ENCODE results near the gene SCN4A.
"Not testable (repeated sequence)": the region's sequence is repeated elsewhere in the genome, so short reads cannot be mapped to it uniquely, and the experiment has no call there.

Gene SCN4A

GRCh38 chr17:63911041-63911635, 61.6 kb downstream of the SCN4A start, which contains the start of gene CSHL1:
CSHL1 (minus strand) TSS chr17:63911258; CDS start chr17:63911196, 62 bp downstream.
- no peak for DNase-seq

GRCh38 chr17:63910096-63910495, 62.6 kb downstream of the SCN4A start:
- DNase-seq: no peak

- DNase-seq: not testable (repeated sequence)
Measured at GRCh38 chr17:63909586-63909985, 63.1 kb downstream of the SCN4A start.

DNA sequence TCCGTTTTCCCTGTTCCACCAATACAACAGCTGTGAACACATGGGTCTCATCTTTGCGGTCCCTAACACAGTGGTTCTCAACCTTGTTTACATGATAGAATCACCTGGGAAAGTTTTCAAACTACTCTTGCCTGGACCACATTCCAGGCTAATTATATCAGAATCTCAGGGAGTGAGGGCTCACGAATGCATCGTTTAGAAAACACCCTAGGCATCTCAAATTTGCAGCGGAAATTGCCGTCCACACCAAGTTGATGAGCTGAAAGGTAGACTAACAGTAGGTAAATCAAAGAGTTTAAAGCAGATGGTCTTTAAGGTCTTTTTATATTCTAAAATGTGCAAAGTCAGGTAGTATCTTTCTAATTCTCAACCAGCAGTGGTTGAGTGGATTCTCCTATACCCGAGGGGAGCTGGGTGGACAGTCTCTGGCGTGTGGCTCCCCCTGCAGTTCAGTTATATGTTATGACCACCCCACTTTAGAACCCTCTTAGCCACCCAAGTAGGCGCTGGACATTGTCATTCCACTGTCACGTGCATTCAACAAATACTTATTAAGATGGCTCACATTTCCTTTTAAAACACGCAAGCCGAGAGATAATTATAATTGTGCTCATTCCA, 65.4 kb downstream of the SCN4A start:
- DNase-seq: peak; percentile 50

DNA sequence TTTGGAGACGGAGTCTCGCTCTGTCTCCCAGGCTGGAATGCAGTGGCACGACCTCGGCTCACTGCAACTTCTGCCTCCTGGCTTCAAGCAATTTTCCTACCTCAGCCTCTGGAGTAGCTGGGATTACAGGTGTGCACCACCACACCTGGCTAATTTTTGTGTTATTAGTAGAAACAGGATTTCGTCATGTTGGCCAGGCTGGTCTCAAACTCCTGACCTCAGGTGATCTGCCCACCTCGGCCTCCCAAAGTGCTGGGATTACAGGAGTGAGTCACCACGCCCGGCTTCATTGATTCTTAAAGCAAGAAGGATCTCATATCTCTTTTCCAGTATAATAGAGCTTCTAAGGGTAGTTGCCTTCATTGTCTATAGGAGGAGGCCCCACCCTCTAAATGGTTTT, 67.9 kb downstream of the SCN4A start:
- not testable (repeated sequence) for DNase-seq

DNA sequence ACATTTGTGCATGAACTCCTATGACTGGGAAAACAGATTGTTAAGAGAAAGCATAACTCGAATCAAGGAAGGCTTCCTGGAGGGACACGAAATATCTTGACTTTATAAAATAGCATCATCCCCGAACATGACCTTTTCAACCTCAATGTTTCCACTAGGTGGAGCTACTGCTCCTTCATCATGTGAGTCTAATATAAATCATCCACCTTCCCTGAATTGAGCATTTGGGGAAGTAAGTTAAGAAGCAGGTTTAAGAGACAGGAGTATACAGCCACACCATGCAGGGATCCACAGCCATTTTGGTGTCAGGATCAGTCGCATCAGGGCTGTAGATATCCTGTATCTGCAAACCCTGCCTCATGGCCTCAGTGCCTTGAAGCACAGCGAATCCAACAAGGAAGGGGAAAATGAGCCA, 68.9 kb downstream of the SCN4A start:
- peak; percentile 39 for DNase-seq

DNA sequence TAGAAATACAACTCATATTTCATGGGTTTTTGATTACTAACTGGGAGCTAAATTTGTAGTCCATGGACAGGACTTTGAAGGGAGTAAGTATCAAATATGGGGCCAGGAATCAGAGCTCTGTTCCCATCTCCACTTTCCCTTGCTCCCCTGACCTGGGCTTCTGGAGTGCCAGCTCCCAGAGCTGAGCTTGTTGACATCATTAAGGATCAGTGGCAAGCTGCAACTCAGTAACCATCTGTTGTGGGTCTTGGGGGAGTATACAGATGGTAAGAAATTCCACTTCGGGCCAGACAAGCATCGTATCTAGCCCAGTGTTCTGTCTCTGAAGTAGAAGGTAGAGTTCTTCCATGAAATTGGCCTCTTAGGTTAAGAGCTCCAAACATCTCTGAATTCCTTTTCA, 70.7 kb downstream of the SCN4A start:
- DNase-seq: not testable (repeated sequence)

GRCh38 chr17:63898899-63899798, 73.6 kb downstream of the SCN4A start:
- not testable (repeated sequence) for DNase-seq

DNA sequence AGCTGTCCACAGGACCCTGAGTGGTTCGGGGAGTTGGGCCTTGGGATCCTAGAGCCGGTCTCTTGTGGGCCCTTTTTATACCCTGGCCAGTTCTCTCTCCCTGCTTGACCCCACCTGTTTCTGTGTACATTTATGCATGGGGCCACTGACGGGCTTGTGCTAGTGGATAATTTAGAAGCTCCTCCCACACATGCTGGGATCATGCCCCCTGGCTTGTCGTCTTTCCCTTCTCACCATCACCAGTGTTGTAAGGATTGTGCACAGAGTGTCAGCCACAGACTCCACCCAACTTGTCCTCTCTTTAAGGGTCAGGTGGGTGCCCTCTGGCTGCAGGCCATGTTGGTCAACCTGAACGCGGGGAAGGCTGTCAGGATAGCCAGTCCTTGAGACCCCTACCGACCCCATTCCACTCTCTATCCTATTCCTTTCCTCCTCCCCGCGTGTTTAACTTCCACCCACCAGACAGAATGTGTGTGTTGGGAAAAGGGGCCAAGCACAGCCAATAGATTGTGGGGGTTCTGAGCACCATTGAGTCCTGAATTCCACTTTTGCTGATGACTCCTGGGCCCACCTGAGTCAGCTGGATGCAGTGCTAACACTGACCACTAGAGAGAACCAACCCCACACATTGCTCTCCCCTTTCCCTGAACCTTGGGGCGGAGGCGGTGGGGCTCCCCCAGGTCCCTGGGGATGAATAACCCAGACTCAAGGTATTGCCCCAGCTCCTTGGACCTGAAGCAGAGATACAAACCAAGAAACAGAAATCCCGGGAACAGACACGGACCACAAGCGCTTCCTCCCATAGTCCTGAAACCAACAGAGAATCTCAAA, 76.0 kb downstream of the SCN4A start, which contains the start of gene CSH1:
CSH1 (minus strand) TSS at position 51 of the 831 bp plus-strand sequence. CDS start 63 bp downstream, outside the sequence.
- not testable (repeated sequence) for DNase-seq

DNA sequence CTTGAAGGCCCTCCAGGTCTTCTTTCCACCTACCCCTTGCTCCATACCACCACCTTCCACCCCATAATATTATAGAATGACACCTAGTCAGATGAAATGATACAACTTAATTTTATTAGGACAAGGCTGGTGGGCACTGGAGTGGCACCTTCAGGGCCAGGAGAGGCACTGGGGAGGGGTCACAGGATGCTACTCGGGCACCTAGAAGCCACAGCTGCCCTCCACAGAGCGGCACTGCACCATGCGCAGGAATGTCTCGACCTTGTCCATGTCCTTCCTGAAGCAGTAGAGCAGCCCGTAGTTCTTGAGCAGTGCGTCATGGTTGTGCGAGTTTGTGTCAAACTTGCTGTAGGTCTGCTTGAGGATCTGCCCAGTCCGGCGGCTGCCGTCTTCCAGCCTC, 77.9 kb downstream of the SCN4A start:
- DNase-seq: not testable (repeated sequence)

GRCh38 chr17:63894021-63894420, 78.7 kb downstream of the SCN4A start:
- DNase-seq: not testable (repeated sequence)

- DNase-seq: not testable (repeated sequence)
Measured at GRCh38 chr17:63892316-63893037, 80.2 kb downstream of the SCN4A start.

DNA sequence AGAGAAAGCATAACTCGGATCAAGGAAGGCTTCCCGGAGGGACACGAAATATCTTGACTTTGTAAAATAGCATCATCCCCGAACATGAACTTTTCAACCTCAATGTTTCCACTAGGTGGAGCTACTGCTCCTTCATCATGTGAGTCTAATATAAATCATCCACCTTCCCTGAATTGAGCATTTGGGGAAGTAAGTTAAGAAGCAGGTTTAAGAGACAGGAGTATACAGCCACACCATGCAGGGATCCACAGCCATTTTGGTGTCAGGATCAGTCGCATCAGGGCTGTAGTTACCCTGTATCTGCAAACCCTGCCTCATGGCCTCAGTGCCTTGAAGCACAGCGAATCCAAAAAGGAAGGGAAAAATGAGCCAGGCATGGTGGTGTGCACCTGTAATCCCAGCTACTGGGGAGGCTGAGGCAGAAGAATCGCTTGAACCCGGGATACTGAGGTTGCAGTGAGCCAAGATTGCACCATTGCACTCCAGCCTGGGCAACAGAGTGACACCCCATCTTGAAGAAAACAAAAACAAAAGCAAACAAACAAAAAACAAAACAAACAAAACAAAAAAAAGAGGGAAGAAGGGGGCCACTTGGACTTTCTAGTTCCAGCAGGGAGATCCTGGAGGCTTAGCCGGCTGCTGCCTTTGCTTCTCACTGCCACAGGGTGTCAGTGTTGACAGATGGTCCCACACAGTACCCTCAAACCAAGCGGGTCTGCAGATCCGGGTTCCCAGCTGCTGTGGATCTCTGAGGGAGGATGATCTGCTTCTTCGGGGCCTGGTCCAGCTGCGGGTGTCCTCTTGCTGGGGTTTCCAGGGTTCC, 83.5 kb downstream of the SCN4A start:
- peak; percentile 48 for DNase-seq
